IMR-90 (cell line): ENCODE measurements around the gene CHST5. TPM values are rescaled to one million over a fixed set of nuclear protein-coding genes. Genes with fewer than 3 reads are reported as not detected.

Source experiments
- ATAC-seq: fragments of 200-7000 bp; cut with Tn5 transposase; 2 replicates; pipeline ENCODE4 v1.9.1; 2020; ENCODE audit warnings: low read depth, mild to moderate bottlenecking, moderate library complexity
- BruUV-seq: library from RNA; stranded (reverse); fragments of 400-500 nt; replicated peaks from 2 replicates; lab custom pipeline; 2021; lab: Mats Ljungman, UMichigan
- CTCF ChIA-PET: fragments of 300-600 bp; formaldehyde crosslinking; extraction: SDS; loops from one replicate; lab custom pipeline; 2021; ENCODE audit warnings: antibody characterized with exemption; lab: Yijun Ruan, JAX
- POLR2A ChIA-PET: fragments of 300-600 bp; sonication (Branson Sonifier 250); formaldehyde crosslinking; loops from one replicate; lab custom pipeline; 2022; ENCODE audit warnings: antibody characterized with exemption; ENCODE audit not compliant: unreplicated experiment; lab: Charles Lee
- DNase-seq: peaks from one replicate; pipeline ENCODE4 v3.0.0; 2013
- H2AFZ ChIP-seq: replicated peaks from 2 replicates; pipeline ENCODE3; 2013; ENCODE audit warnings: low read length, mild to moderate bottlenecking; ENCODE audit not compliant: poor library complexity
- H2AK5ac ChIP-seq: 2 replicates; pipeline ENCODE4 v1.6.1; 2013; ENCODE audit warnings: low read depth, low read length, inconsistent platforms
- H2AK9ac ChIP-seq: replicated peaks from 2 replicates; pipeline ENCODE3; 2013; ENCODE audit warnings: mild to moderate bottlenecking, low read depth, low read length, moderate library complexity; ENCODE audit not compliant: poor library complexity
- H2BK120ac ChIP-seq: 2 replicates; pipeline ENCODE4 v1.6.1; 2013; ENCODE audit warnings: low read depth, low read length, inconsistent platforms
- H2BK15ac ChIP-seq: 3 replicates; pipeline ENCODE4 v1.6.1; 2013; ENCODE audit warnings: low read depth, low read length, inconsistent platforms
- H2BK20ac ChIP-seq: 2 replicates; pipeline ENCODE4 v1.6.1; 2013; ENCODE audit warnings: low read depth, mild to moderate bottlenecking, inconsistent platforms, low read length, moderate library complexity
- H2BK5ac ChIP-seq: 2 replicates; pipeline ENCODE4 v1.6.1; 2013; ENCODE audit warnings: mild to moderate bottlenecking, low read depth, low read length, inconsistent platforms; ENCODE audit not compliant: poor library complexity, severe bottlenecking
- H3K14ac ChIP-seq: replicated peaks from 2 replicates; pipeline ENCODE4 v1.6.1; 2013; ENCODE audit warnings: low read depth, low read length, inconsistent platforms
- H3K18ac ChIP-seq: 2 replicates; pipeline ENCODE4 v1.6.1; 2013; ENCODE audit warnings: low read depth, low read length, control low read depth
- H3K23ac ChIP-seq: 2 replicates; pipeline ENCODE4 v1.6.1; 2013; ENCODE audit warnings: low read depth, low read length, inconsistent platforms
- H3K27ac ChIP-seq: 2 replicates; pipeline ENCODE4 v1.5.1; 2013; ENCODE audit warnings: mild to moderate bottlenecking, control low read depth, low read length; ENCODE audit not compliant: insufficient read depth
- H3K27me3 ChIP-seq: 2 replicates; pipeline ENCODE4 v1.6.1; 2013; ENCODE audit warnings: low read length; ENCODE audit not compliant: control insufficient read depth, insufficient read depth
- H3K36me3 ChIP-seq: 2 replicates; pipeline ENCODE4 v1.6.1; 2013; ENCODE audit warnings: low read length, mixed read lengths; ENCODE audit not compliant: control insufficient read depth, insufficient read depth
- H3K4ac ChIP-seq: 2 replicates; pipeline ENCODE4 v1.6.1; 2013; ENCODE audit warnings: low read depth, low read length, inconsistent platforms
- H3K4me1 ChIP-seq: 2 replicates; pipeline ENCODE4 v1.6.1; 2013; ENCODE audit warnings: low read length, mixed read lengths; ENCODE audit not compliant: control insufficient read depth, insufficient read depth
- H3K4me2 ChIP-seq: 2 replicates; pipeline ENCODE4 v1.6.1; 2013; ENCODE audit warnings: low read depth, mild to moderate bottlenecking, control low read depth, low read length, moderate library complexity
- H3K4me3 ChIP-seq: 2 replicates; pipeline ENCODE4 v1.5.1; 2013; ENCODE audit warnings: low read depth, mild to moderate bottlenecking, control low read depth, low read length, moderate library complexity; ENCODE audit not compliant: insufficient read depth
- H3K56ac ChIP-seq: 2 replicates; pipeline ENCODE4 v1.6.1; 2013; ENCODE audit warnings: low read length, inconsistent platforms; ENCODE audit not compliant: insufficient read depth; ENCODE audit errors: extremely low read depth
- H3K79me1 ChIP-seq, 2 experiments: 2 replicates each; pipeline ENCODE4 v1.6.1; 2013; ENCODE audit warnings: low read length in 2 of 2, inconsistent platforms in 1 of 2, low read depth in 1 of 2
- H3K9ac ChIP-seq: 2 replicates; pipeline ENCODE4 v1.6.1; 2013; ENCODE audit warnings: low read depth, low read length, control low read depth
- H3K9me1 ChIP-seq: 2 replicates; pipeline ENCODE4 v1.6.1; 2013; ENCODE audit warnings: low read length, inconsistent platforms; ENCODE audit not compliant: insufficient read depth
- H3K9me3 ChIP-seq: 2 replicates; pipeline ENCODE4 v1.6.1; 2013; ENCODE audit warnings: low read length; ENCODE audit not compliant: control insufficient read depth, insufficient read depth
- H4K20me1 ChIP-seq: 2 replicates; pipeline ENCODE4 v1.6.1; 2013; ENCODE audit warnings: low read length, inconsistent platforms; ENCODE audit not compliant: insufficient read depth
- H4K5ac ChIP-seq: 2 replicates; pipeline ENCODE4 v1.6.1; 2013; ENCODE audit warnings: mild to moderate bottlenecking, low read depth, low read length, control low read depth
- H4K8ac ChIP-seq, 2 experiments: 2 replicates each; pipeline ENCODE4 v1.6.1; 2013; ENCODE audit warnings: low read depth in 2 of 2, low read length in 2 of 2, control low read depth in 1 of 2, inconsistent platforms in 1 of 2
- H4K91ac ChIP-seq: 2 replicates; pipeline ENCODE4 v1.6.1; 2013; ENCODE audit warnings: low read depth, low read length, inconsistent platforms; ENCODE audit not compliant: insufficient read depth
- FOS ChIP-seq: fragments of 150-350 bp; IDR thresholded peaks from 2 replicates; pipeline ENCODE4 v1.6.1; 2016; ENCODE audit warnings: low read depth, low read length
- MAZ ChIP-seq: IDR thresholded peaks from 2 replicates; pipeline ENCODE4 v1.6.1; 2012; ENCODE audit warnings: low read depth, mild to moderate bottlenecking, low read length, improper control_type of control experiment, moderate library complexity, borderline replicate concordance
- WGBS, 2 experiments: methylation state at CpG; one replicate each; pipeline versions ENCODE4 v1.1.5 to v1.1.7; 2013; ENCODE audit warnings: missing lambda C conversion rate in 2 of 2; ENCODE audit not compliant: insufficient read length in 1 of 2; ENCODE audit errors: extremely low coverage in 2 of 2; 5-methylcytosine and 5-hydroxymethylcytosine counted together
- dilution Hi-C: fragments of 300-500 bp; cut with HindIII; formaldehyde crosslinking; loops from one replicate; pipeline ENCODE4 v1.14.3; 2018; ENCODE audit warnings: low sequenced_read_pairs; ENCODE audit not compliant: unreplicated experiment
- in situ Hi-C: fragments of 300-500 bp; cut with MboI; formaldehyde crosslinking; loops from 3 replicates; pipeline ENCODE4 v1.14.3; 2019; ENCODE audit warnings: low sequenced_read_pairs, inconsistent platforms, mixed read lengths
- intact Hi-C: fragments of 100-400 bp; cut with micrococcal nuclease; formaldehyde crosslinking; loops from 2 replicates; pipeline ENCODE4 v1.10.0; 2022
- polyA plus RNA-seq, 3 experiments: library from polyadenylated mRNA; depleted of rRNA; stranded (reverse); fragments of >200 nt; gene quantifications; 2 replicates each; pipeline ENCODE4 v1.2.3, GENCODE V29; 2012; ENCODE audit warnings: low replicate concordance in 1 of 3
- total RNA-seq: library from RNA; depleted of rRNA; stranded (reverse); fragments of >200 nt; gene quantifications from 2 replicates; pipeline ENCODE4 v1.2.3, GENCODE V29; 2012
- TF ChIP-seq, protein P1 (sequence below): conservative IDR thresholded peaks from 2 replicates; pipeline ENCODE4 v1.5.1; 2012; ENCODE audit warnings: mild to moderate bottlenecking, low read depth, low read length, improper control_type of control experiment
- TF ChIP-seq, protein P2 (sequence below): fragments of 150-350 bp; IDR thresholded peaks from 2 replicates; pipeline ENCODE4 v1.6.1; 2017; ENCODE audit warnings: mild to moderate bottlenecking, antibody characterized with exemption, low read length, low read depth

CHST5 gene
- total and polyA plus RNA-seq, 2 of the 4 experiments (the other 2 are of a cell fraction) = not detected

DNA sequence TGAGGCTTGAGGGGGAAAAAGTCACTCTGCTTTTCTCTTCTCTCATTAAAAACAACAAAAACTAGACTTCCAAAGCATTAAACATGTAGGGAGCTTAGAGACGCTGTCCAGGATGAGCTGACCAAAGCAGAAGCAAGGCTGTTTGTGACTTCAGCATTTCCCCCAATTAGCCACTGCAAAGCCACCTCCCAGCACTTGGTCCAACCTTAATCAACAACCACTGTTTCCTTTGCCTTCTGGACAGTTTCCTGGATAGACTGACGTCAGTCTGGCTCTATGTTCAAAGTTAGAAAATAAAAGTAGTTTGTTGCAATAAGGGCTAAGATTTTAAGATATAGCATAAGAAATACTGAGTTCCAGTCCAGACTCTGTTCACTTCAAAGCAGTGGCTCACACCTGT is 17.0 kb upstream of the CHST5 start:
- no peak for DNase-seq
- no peak for ATAC-seq
- Histone ChIP-seq H3K27ac (no peak overlapping the region), H2BK5ac (no peak overlapping the region), H3K9ac (no peak overlapping the region), H2BK20ac (no peak overlapping the region), H3K79me1 (0 out of 4 replicates have a peak, but pooled peaks cover 0 to 2% of the 10 kb centered on the region in 2 experiments), H3K18ac (no peak overlapping the region), H3K4me2 (no peak overlapping the region), H3K4ac (no peak overlapping the region), H4K91ac (no peak overlapping the region), H2BK15ac (no peak overlapping the region), H4K5ac (no peak overlapping the region), H3K9me1 (peaks cover 8% of the 10 kb centered on the region), H3K27me3 (no peaks in the 10 kb centered on the region), H2BK120ac (no peak overlapping the region), H2AK9ac (no peak overlapping the region), H3K36me3 (no peaks in the 10 kb centered on the region), H3K4me1 (0 out of 2 replicates have a peak, but pooled peaks cover 2% of the 10 kb centered on the region), H3K4me3 (no peak overlapping the region), H4K20me1 (no peaks in the 10 kb centered on the region), H3K23ac (no peak overlapping the region), H2AK5ac (no peak overlapping the region), H3K9me3 (no peaks in the 10 kb centered on the region), H3K56ac (no peak overlapping the region), H3K14ac (no peak overlapping the region), H4K8ac (no peak overlapping the region), H2AFZ (no peak overlapping the region)
- CTCF ChIA-PET = no interaction called here
- no CpG with 5 or more reads among the region's 2 CpGs for WGBS, 2 experiments
- in situ Hi-C loops = no loop called here
- intact Hi-C loops = no loop called here
- POLR2A ChIA-PET = no interaction called here
- BruUV-seq = no TSS peak
- dilution Hi-C loops = no loop called here
- TF ChIP-seq MAZ (no peak), FOS (no peak)
- TF ChIP-seq, protein P1, sequence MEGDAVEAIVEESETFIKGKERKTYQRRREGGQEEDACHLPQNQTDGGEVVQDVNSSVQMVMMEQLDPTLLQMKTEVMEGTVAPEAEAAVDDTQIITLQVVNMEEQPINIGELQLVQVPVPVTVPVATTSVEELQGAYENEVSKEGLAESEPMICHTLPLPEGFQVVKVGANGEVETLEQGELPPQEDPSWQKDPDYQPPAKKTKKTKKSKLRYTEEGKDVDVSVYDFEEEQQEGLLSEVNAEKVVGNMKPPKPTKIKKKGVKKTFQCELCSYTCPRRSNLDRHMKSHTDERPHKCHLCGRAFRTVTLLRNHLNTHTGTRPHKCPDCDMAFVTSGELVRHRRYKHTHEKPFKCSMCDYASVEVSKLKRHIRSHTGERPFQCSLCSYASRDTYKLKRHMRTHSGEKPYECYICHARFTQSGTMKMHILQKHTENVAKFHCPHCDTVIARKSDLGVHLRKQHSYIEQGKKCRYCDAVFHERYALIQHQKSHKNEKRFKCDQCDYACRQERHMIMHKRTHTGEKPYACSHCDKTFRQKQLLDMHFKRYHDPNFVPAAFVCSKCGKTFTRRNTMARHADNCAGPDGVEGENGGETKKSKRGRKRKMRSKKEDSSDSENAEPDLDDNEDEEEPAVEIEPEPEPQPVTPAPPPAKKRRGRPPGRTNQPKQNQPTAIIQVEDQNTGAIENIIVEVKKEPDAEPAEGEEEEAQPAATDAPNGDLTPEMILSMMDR = no peak
- TF ChIP-seq, protein P2, sequence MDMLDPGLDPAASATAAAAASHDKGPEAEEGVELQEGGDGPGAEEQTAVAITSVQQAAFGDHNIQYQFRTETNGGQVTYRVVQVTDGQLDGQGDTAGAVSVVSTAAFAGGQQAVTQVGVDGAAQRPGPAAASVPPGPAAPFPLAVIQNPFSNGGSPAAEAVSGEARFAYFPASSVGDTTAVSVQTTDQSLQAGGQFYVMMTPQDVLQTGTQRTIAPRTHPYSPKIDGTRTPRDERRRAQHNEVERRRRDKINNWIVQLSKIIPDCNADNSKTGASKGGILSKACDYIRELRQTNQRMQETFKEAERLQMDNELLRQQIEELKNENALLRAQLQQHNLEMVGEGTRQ = no peak
